Right atrium auricular region (tissue), 2 donors: ENCODE measurements around the gene ARHGDIB. TPM values are rescaled to one million over a fixed set of nuclear protein-coding genes. Genes with fewer than 3 reads are reported as not detected.

Experiments
- DNase-seq: peaks from one replicate; pipeline ENCODE4 v3.0.0-alpha.2; 2019; ENCODE audit warnings: low spot score
- H3K27ac ChIP-seq, 2 donors: fragments of 200-600 bp; sonication (generic); 1 replicate in 1 of 2; 2 replicates in 1 of 2; pipeline ENCODE4 v1.5.1; 2016 to 2019
- H3K27me3 ChIP-seq, 2 donors: fragments of 200-600 bp; sonication (generic); one replicate each; pipeline versions ENCODE4 v1.5.1 to v1.6.0; 2017 to 2019
- H3K36me3 ChIP-seq: fragments of 200-600 bp; sonication (generic); one replicate; pipeline ENCODE4 v1.5.1; 2016
- H3K4me1 ChIP-seq, 2 donors: fragments of 200-600 bp; sonication (generic); one replicate each; pipeline versions ENCODE4 v1.5.1 to v1.6.0; 2017 to 2019
- H3K4me3 ChIP-seq, 2 donors: fragments of 200-600 bp; sonication (generic); 1 replicate in 1 of 2; 2 replicates in 1 of 2; pipeline ENCODE4 v1.5.1; 2017 to 2019; ENCODE audit warnings: mild to moderate bottlenecking in 1 of 2, moderate library complexity in 1 of 2
- H3K9me3 ChIP-seq, 2 donors: fragments of 200-600 bp; sonication (generic); one replicate each; pipeline ENCODE4 v1.5.1; 2019
- CTCF ChIP-seq, 2 donors: fragments of 200-600 bp; sonication (generic); IDR thresholded peaks; one replicate each; pipeline ENCODE4 v1.5.1; 2019; ENCODE audit warnings: antibody characterized with exemption in 2 of 2
- total RNA-seq, 2 donors: library from RNA; depleted of rRNA; stranded (reverse); fragments of >200 nt; gene quantifications; one replicate each; pipeline ENCODE4 v1.1.0, GENCODE V29; 2016

The ARHGDIB gene
- total RNA-seq, 2 donors from 2014 or later, result 69.5 to 124 TPM

- TF ChIP-seq CTCF (IDR thresholded peaks at IDR 0.05), result no peak
These were observed 14.1 kb upstream of the ARHGDIB start for GRCh38 chr12:14975457-14975856.

GRCh38 chr12:14974633-14975032 lies 13.2 kb upstream of the ARHGDIB start:
- H3K27me3 ChIP-seq, result no peaks in the 10 kb centered on the region
- H3K4me1 ChIP-seq, result no peaks in the 10 kb centered on the region
- no peaks in the 10 kb centered on the region for H3K36me3 ChIP-seq
- H3K9me3 ChIP-seq, result no peaks in the 10 kb centered on the region
- no peak overlapping the region for H3K4me3 ChIP-seq
- H3K27ac ChIP-seq, result no peak overlapping the region
- no peak for TF ChIP-seq CTCF (IDR thresholded peaks at IDR 0.05)
- no peak for DNase-seq

More at GRCh38 chr12:14975457-14975856, 14.1 kb upstream of the ARHGDIB start:
- Histone ChIP-seq H3K27me3 (no peaks in the 10 kb centered on the region), H3K9me3 (no peaks in the 10 kb centered on the region), H3K36me3 (no peaks in the 10 kb centered on the region), H3K4me1 (no peaks in the 10 kb centered on the region), H3K27ac (no peak overlapping the region), H3K4me3 (no peak overlapping the region)
- no peak for DNase-seq

- TF ChIP-seq CTCF (IDR thresholded peaks at IDR 0.05), result no peak
- no peak for DNase-seq
- no peaks in the 10 kb centered on the region for H3K36me3 ChIP-seq
- no peak within 1 kb of the TSS for H3K27ac ChIP-seq
- no peaks in the 10 kb centered on the region for H3K9me3 ChIP-seq
- H3K4me3 ChIP-seq, result no peak within 1 kb of the TSS
- no peaks in the 10 kb centered on the region for H3K4me1 ChIP-seq
- no peaks in the 10 kb centered on the region for H3K27me3 ChIP-seq
These were observed 11.4 kb upstream of the ARHGDIB start, which contains the start of gene PDE6H for GRCh38 chr12:14972816-14973215. PDE6H (plus strand) TSS chr12:14973042; CDS start chr12:14978013, 4,971 bp downstream.

GRCh38 chr12:14970473-14970872 lies 9.1 kb upstream of the ARHGDIB start:
- no peaks in the 10 kb centered on the region for H3K27me3 ChIP-seq
- H3K36me3 ChIP-seq, result no peaks in the 10 kb centered on the region
- H3K4me1 ChIP-seq, result no peaks in the 10 kb centered on the region
- no peak for TF ChIP-seq CTCF (IDR thresholded peaks at IDR 0.05)
- no peaks in the 10 kb centered on the region for H3K9me3 ChIP-seq
- DNase-seq, result no peak
- no peak overlapping the region for H3K4me3 ChIP-seq
- no peak overlapping the region for H3K27ac ChIP-seq

- no peak overlapping the region for H3K27ac ChIP-seq
- H3K36me3 ChIP-seq, result no peaks in the 10 kb centered on the region
- H3K27me3 ChIP-seq, result no peaks in the 10 kb centered on the region
- H3K4me1 ChIP-seq, result no peaks in the 10 kb centered on the region
- no peak for TF ChIP-seq CTCF (IDR thresholded peaks at IDR 0.05)
- no peak overlapping the region for H3K4me3 ChIP-seq
- no peak for DNase-seq
- no peaks in the 10 kb centered on the region for H3K9me3 ChIP-seq
These were observed 7.1 kb upstream of the ARHGDIB start for GRCh38 chr12:14968478-14968877.

GRCh38 chr12:14965221-14965620 lies 3.8 kb upstream of the ARHGDIB start:
- Histone ChIP-seq H3K36me3 (no peaks in the 10 kb centered on the region), H3K4me3 (no peak overlapping the region), H3K9me3 (no peaks in the 10 kb centered on the region), H3K27ac (no peak overlapping the region), H3K4me1 (peaks cover 0 to 6% of the 10 kb centered on the region in 2 donors), H3K27me3 (no peaks in the 10 kb centered on the region)
- no peak for DNase-seq
- no peak for TF ChIP-seq CTCF (IDR thresholded peaks at IDR 0.05)
